Measurements from ENCODE around the gene CD300A. TPM values are rescaled to one million over a fixed set of nuclear protein-coding genes. Genes with fewer than 3 reads are reported as not detected.

CD300A gene
- total and polyA plus RNA-seq, 2 of the 4 experiments (the other 2 are of a cell fraction): not detected

GRCh38 chr17:74525465-74525725 is 59.0 kb downstream of the CD300A start:
- H2AK9ac ChIP-seq (replicated peaks; ENCODE audit: low read depth, low read length, poor library complexity): no peak overlapping the region
- H2AFZ ChIP-seq (replicated peaks; ENCODE audit: low read length, poor library complexity): no peak overlapping the region
- DNase-seq (no peak), ATAC-seq (ENCODE audit: low read depth) (no peak)
- BruUV-seq (replicated peaks): no TSS peak
- no peak overlapping the region for H3K27ac ChIP-seq (ENCODE audit: insufficient read depth, low read length)
- no peak overlapping the region for H2BK15ac ChIP-seq (ENCODE audit: low read depth, low read length)
- dilution Hi-C loops (cut with HindIII; ENCODE audit: low sequenced_read_pairs, unreplicated experiment) (no loop called here), intact Hi-C loops (cut with micrococcal nuclease) (no loop called here), in situ Hi-C loops (cut with MboI; ENCODE audit: low sequenced_read_pairs) (no loop called here)
- no peaks in the 10 kb centered on the region for H3K79me1 ChIP-seq (ENCODE audit: low read depth in 1 of 2, low read length in 2 of 2)
- H3K23ac ChIP-seq (ENCODE audit: low read depth, low read length): no peak overlapping the region
- H2AK5ac ChIP-seq (ENCODE audit: low read depth, low read length): no peak overlapping the region
- no peak overlapping the region for H3K4me2 ChIP-seq (ENCODE audit: low read depth, low read length)
- no peaks in the 10 kb centered on the region for H4K20me1 ChIP-seq (ENCODE audit: insufficient read depth, low read length)
- no peak overlapping the region for H3K4ac ChIP-seq (ENCODE audit: low read depth, low read length)
- CTCF ChIA-PET: no interaction called here
- H3K27me3 ChIP-seq (ENCODE audit: control insufficient read depth, insufficient read depth, low read length): no peaks in the 10 kb centered on the region
- no peak overlapping the region for H4K91ac ChIP-seq (ENCODE audit: insufficient read depth, low read depth, low read length)
- H3K14ac ChIP-seq (replicated peaks; ENCODE audit: low read depth, low read length): no peak overlapping the region
- no peak overlapping the region for H2BK120ac ChIP-seq (ENCODE audit: low read depth, low read length)
- H3K9ac ChIP-seq (ENCODE audit: low read depth, low read length): no peak overlapping the region
- peaks cover 51% of the 10 kb centered on the region for H3K9me3 ChIP-seq (ENCODE audit: control insufficient read depth, insufficient read depth, low read length)
- TF ChIP-seq MAZ (IDR thresholded peaks at IDR 0.05; ENCODE audit: borderline replicate concordance, low read depth, low read length) (no peak), CHD1 (IDR thresholded peaks at IDR 0.05; ENCODE audit: low read depth, low read length) (no peak), NFE2L2 (IDR thresholded peaks at IDR 0.05; ENCODE audit: low read depth, low read length) (no peak), POLR2A (IDR thresholded peaks at IDR 0.05; ENCODE audit: low read depth, low read length) (no peak), RCOR1 (IDR thresholded peaks at IDR 0.05; ENCODE audit: insufficient replicate concordance, low read length) (no peak), CEBPB (IDR thresholded peaks at IDR 0.05; ENCODE audit: low read depth, low read length) (no peak), MXI1 (IDR thresholded peaks at IDR 0.05; ENCODE audit: borderline replicate concordance, low read depth, low read length) (no peak), MAFK (IDR thresholded peaks at IDR 0.05; ENCODE audit: low read depth, low read length) (no peak), SMC3 (IDR thresholded peaks at IDR 0.05; ENCODE audit: low read depth, low read length) (no peak), FOS (IDR thresholded peaks at IDR 0.05; ENCODE audit: low read depth, low read length) (no peak), USF2 (IDR thresholded peaks at IDR 0.05; ENCODE audit: low read depth, low read length) (no peak)
- POLR2A ChIA-PET (ENCODE audit: unreplicated experiment): no interaction called here
- no peaks in the 10 kb centered on the region for H3K4me1 ChIP-seq (ENCODE audit: control insufficient read depth, insufficient read depth, low read length)
- H2BK20ac ChIP-seq (ENCODE audit: low read depth, low read length): no peak overlapping the region
- no peak overlapping the region for H2BK5ac ChIP-seq (ENCODE audit: low read depth, low read length, poor library complexity, severe bottlenecking)
- no peak overlapping the region for H3K56ac ChIP-seq (ENCODE audit: extremely low read depth, insufficient read depth, low read length)
- no peaks in the 10 kb centered on the region for H3K36me3 ChIP-seq (ENCODE audit: control insufficient read depth, insufficient read depth, low read length)
- H4K8ac ChIP-seq (ENCODE audit: low read depth in 2 of 2, low read length in 2 of 2): no peak overlapping the region
- H3K18ac ChIP-seq (ENCODE audit: low read depth, low read length): no peak overlapping the region
- no peaks in the 10 kb centered on the region for H3K9me1 ChIP-seq (ENCODE audit: insufficient read depth, low read length)
- H4K5ac ChIP-seq (ENCODE audit: low read depth, low read length): no peak overlapping the region
- no CpG with 5 or more reads among the region's 1 CpG for WGBS, 2 experiments (ENCODE audit: extremely low coverage in 2 of 2, insufficient read length in 1 of 2)
- no peak overlapping the region for H3K4me3 ChIP-seq (ENCODE audit: insufficient read depth, low read depth, low read length)

Measured in IMR-90 (cell line).